ENCODE results near the gene NOL8. TPM values are rescaled to one million over a fixed set of nuclear protein-coding genes. Genes with fewer than 3 reads are reported as not detected.

NOL8 gene
- total RNA-seq, 4 donors from 2014 or later = 20.7 to 52.3 (median 37.2) TPM

DNA sequence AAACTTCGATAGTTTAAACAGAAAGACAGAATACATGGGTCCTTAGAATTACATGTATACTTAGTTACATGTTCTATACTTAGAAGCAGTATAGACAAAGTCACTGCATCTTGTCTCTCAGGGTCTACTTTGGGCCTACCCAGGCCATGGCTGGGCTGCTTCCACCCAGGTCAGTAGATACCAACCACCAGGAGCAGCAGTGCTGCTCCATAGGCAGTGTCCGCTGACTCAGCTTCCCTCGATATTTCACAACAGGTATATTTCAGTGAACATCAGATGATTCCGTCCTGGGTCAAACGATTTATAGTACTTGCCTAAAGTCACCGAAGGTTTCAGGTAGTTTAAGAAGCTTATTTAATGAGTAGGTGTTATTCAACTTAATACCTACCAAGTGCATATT is 49.6 kb downstream of the NOL8 start:
- no peak for DNase-seq
- Histone ChIP-seq H3K27me3 (no peaks in the 10 kb centered on the region), H3K4me3 (no peak overlapping the region), H3K9me3 (no peaks in the 10 kb centered on the region), H3K4me1 (no peaks in the 10 kb centered on the region), H3K36me3 (peaks cover 7 to 100% (median 32%) of the 10 kb centered on the region in 3 donors), H3K27ac (no peak overlapping the region)
- WGBS, 2 donors = 78 to 85% methylated on average over 6 of the region's 6 CpGs
- intact Hi-C loops (cut with DNase I) = no loop called here
- TF ChIP-seq, protein P1, sequence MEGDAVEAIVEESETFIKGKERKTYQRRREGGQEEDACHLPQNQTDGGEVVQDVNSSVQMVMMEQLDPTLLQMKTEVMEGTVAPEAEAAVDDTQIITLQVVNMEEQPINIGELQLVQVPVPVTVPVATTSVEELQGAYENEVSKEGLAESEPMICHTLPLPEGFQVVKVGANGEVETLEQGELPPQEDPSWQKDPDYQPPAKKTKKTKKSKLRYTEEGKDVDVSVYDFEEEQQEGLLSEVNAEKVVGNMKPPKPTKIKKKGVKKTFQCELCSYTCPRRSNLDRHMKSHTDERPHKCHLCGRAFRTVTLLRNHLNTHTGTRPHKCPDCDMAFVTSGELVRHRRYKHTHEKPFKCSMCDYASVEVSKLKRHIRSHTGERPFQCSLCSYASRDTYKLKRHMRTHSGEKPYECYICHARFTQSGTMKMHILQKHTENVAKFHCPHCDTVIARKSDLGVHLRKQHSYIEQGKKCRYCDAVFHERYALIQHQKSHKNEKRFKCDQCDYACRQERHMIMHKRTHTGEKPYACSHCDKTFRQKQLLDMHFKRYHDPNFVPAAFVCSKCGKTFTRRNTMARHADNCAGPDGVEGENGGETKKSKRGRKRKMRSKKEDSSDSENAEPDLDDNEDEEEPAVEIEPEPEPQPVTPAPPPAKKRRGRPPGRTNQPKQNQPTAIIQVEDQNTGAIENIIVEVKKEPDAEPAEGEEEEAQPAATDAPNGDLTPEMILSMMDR (IDR thresholded peaks at IDR 0.05) = no peak
- TF ChIP-seq POLR2A (IDR thresholded peaks at IDR 0.05) = no peak

DNA sequence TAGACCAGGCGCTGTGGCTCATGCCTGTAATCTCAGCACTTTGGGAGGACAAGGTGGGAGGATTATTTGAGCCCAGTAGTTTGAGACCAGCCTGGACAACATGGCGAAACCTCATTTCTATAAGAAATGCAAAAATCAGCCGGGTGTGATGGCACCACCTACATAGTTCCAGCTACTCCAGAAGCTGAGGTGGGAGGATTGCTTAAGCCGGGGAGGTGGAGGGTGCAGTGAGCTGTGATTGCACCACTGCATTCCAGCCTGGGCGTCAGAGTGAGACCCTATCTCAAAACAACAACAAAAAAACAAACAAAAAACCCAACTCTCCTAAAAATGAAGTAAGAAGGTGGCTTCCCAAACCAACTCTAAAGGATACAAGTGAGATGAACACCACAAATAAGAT is 54.6 kb downstream of the NOL8 start:
- Histone ChIP-seq H3K27me3 (no peaks in the 10 kb centered on the region), H3K27ac (no peak overlapping the region), H3K36me3 (peaks cover 19 to 100% (median 50%) of the 10 kb centered on the region in 3 donors), H3K4me3 (no peak overlapping the region), H3K9me3 (no peaks in the 10 kb centered on the region), H3K4me1 (no peaks in the 10 kb centered on the region)
- TF ChIP-seq POLR2A (IDR thresholded peaks at IDR 0.05) = no peak
- TF ChIP-seq, protein P1 (IDR thresholded peaks at IDR 0.05) = no peak
- intact Hi-C loops (cut with DNase I) = no loop called here
- DNase-seq = no peak
- WGBS, 2 donors = 95 to 98% methylated on average over 5 of the region's 5 CpGs

DNA sequence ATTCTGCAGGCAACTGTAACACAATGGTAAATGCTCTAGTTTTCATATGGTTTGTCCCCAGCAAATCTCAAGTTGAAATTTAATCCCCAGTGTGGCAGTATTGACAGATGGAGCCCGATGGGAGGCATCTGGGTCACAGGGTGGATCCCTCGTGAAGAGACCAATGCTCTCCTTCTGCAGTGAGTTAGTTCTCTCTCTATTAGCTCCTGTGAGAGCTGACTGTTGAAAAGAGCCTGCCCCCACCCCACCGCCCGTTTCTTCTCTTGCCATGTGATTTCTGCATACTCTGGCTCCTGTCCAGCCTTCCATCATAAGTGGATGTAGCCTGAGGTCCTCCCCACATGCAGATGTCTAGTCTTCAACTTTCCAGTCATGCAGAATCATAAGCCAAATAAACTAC is 58.7 kb downstream of the NOL8 start:
- DNase-seq = no peak
- intact Hi-C loops (cut with DNase I) = no loop called here
- no peaks in the 10 kb centered on the region for H3K9me3 ChIP-seq
- no peak for TF ChIP-seq POLR2A (IDR thresholded peaks at IDR 0.05)
- TF ChIP-seq, protein P1 (IDR thresholded peaks at IDR 0.05) = no peak
- H3K27me3 ChIP-seq = no peaks in the 10 kb centered on the region
- WGBS, 2 donors = 75 to 82% methylated on average over 4 of the region's 4 CpGs
- H3K27ac ChIP-seq = no peak overlapping the region
- no peak overlapping the region for H3K4me3 ChIP-seq
- no peaks in the 10 kb centered on the region for H3K4me1 ChIP-seq
- peaks cover 32 to 100% (median 44%) of the 10 kb centered on the region in 3 donors for H3K36me3 ChIP-seq

DNA sequence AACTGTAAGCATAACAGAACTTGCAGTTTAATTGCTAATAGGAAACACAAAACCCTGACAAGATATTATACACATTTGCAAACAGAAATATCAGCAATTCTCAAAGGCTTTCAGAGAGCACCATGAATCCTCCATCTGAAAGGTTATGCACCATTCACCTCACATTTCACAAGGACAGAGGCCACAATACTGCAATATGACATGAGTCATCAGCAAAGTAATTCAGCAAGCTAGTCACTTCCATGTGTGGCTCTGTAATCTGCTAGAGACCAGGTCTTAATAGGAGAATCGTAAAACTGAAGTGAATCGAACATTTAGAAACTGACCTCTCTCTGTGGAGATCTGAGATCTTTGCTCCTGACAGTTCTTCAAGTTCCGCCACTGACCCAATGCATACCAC is 60.0 kb downstream of the NOL8 start:
- Histone ChIP-seq H3K9me3 (no peaks in the 10 kb centered on the region), H3K36me3 (peaks cover 30 to 100% (median 45%) of the 10 kb centered on the region in 3 donors), H3K4me1 (no peaks in the 10 kb centered on the region), H3K27me3 (no peaks in the 10 kb centered on the region), H3K27ac (no peak overlapping the region), H3K4me3 (no peak overlapping the region)
- intact Hi-C loops (cut with DNase I) = no loop called here
- 96% methylated on average over 3 of the region's 3 CpGs for WGBS, 2 donors
- TF ChIP-seq, protein P1 (IDR thresholded peaks at IDR 0.05) = no peak
- TF ChIP-seq POLR2A (IDR thresholded peaks at IDR 0.05) = no peak
- DNase-seq = no peak

DNA sequence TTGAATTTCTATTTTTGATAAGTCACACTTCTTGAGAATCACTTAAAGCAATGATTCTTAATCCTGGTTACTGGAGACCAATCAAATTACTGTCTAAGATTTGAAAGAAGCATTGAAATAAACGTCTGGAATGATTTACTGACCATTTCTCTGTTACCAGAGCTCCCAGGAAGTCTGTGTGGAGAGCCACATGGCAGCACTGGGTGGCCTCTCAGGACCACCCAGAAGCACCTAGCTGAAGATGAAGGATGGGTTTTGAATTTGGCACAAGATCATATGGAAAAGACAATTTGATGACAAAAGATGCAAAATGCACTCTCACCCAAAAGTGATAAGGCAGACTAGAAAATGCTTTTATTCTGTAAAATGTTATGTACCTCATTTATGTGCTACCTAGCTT is 62.0 kb downstream of the NOL8 start:
- Histone ChIP-seq H3K4me3 (no peak overlapping the region), H3K4me1 (no peaks in the 10 kb centered on the region), H3K36me3 (peaks cover 43 to 100% (median 54%) of the 10 kb centered on the region in 3 donors), H3K27ac (no peak overlapping the region), H3K27me3 (no peaks in the 10 kb centered on the region), H3K9me3 (no peaks in the 10 kb centered on the region)
- no peak for DNase-seq
- intact Hi-C loops (cut with DNase I) = no loop called here
- WGBS, 2 donors = 13 to 20% methylated on average over 1 of the region's 1 CpG
- no peak for TF ChIP-seq POLR2A (IDR thresholded peaks at IDR 0.05)
- TF ChIP-seq, protein P1 (IDR thresholded peaks at IDR 0.05) = no peak
